Aorta (tissue), 5 donors: Measurements from ENCODE around the gene TROAP. TPM values are rescaled to one million over a fixed set of nuclear protein-coding genes. Genes with fewer than 3 reads are reported as not detected.
A peak's percentile ranks its signal among the peaks of the same experiment; 100 is the strongest.
"Not testable (repeated sequence)": the region's sequence is repeated elsewhere in the genome, so short reads cannot be mapped to it uniquely, and the experiment has no call there.

ENCODE experiments used
- ATAC-seq: fragments of 200-7000 bp; cut with Tn5 transposase; one replicate; pipeline ENCODE4 v1.9.1; 2022; ENCODE audit warnings: moderate library complexity; ENCODE audit not compliant: low FRiP score
- DNase-seq, 2 donors: peaks; one replicate each; pipeline ENCODE4 v3.0.0-alpha.2; 2020
- H3K27ac ChIP-seq, 2 donors: one replicate each; pipeline ENCODE4 v1.5.1; 2013; ENCODE audit warnings: low read length in 2 of 2, mild to moderate bottlenecking in 2 of 2, moderate library complexity in 2 of 2, control low read depth in 1 of 2, inconsistent platforms in 1 of 2, low read depth in 1 of 2
- H3K27me3 ChIP-seq, 2 donors: one replicate each; pipeline ENCODE4 v1.6.1; 2013; ENCODE audit warnings: control low read depth in 1 of 2, low read length in 1 of 2, mild to moderate bottlenecking in 1 of 2, moderate library complexity in 1 of 2; ENCODE audit not compliant: insufficient read depth in 2 of 2, control insufficient read depth in 1 of 2
- H3K36me3 ChIP-seq, 2 donors: one replicate each; pipeline ENCODE4 v1.6.1; 2013; ENCODE audit warnings: control low read depth in 1 of 2, low read length in 1 of 2, mild to moderate bottlenecking in 1 of 2; ENCODE audit not compliant: insufficient read depth in 2 of 2, control insufficient read depth in 1 of 2
- H3K4me1 ChIP-seq, 2 donors: one replicate each; pipeline ENCODE4 v1.6.1; 2013; ENCODE audit warnings: low read length in 2 of 2, control low read depth in 1 of 2, mild to moderate bottlenecking in 1 of 2, moderate library complexity in 1 of 2; ENCODE audit not compliant: insufficient read depth in 2 of 2, control insufficient read depth in 1 of 2
- H3K4me3 ChIP-seq, 2 donors: one replicate each; pipeline ENCODE4 v1.5.1; 2013; ENCODE audit warnings: low read length in 2 of 2, control low read depth in 1 of 2, mild to moderate bottlenecking in 1 of 2
- H3K9me3 ChIP-seq: one replicate; pipeline ENCODE4 v1.6.1; 2013; ENCODE audit warnings: mild to moderate bottlenecking, low read length; ENCODE audit not compliant: control insufficient read depth
- WGBS, 2 donors: extraction: QIAGEN DNeasy Blood & Tissue Kit; methylation state at CpG; one replicate each; pipeline ENCODE4 v1.1.7; 2013; 5-methylcytosine and 5-hydroxymethylcytosine counted together
- intact Hi-C, 2 donors: fragments of 100-400 bp; cut with DNase I; formaldehyde crosslinking; loops; one replicate each; pipeline versions ENCODE4 v1.14.2 to v1.15.0; 2022
- polyA plus RNA-seq, 2 donors: library from polyadenylated mRNA; stranded (reverse); fragments of 200-250 nt; gene quantifications; one replicate each; pipeline ENCODE4 v1.2.3, GENCODE V29; 2013
- total RNA-seq, 2 donors: library from RNA; stranded (reverse); fragmentation: NEBNext Ultra II Directional; extraction: Animal tissue kit (Norgen Biotek cat#: 25700); gene quantifications; one replicate each; pipeline ENCODE4 v1.2.1, GENCODE V29; 2021
- donor health status: healthy with polysubstance abuse.
- donor health status: Bipolar disorder and iron deficiency.
- donor health status: DM: no; HTN: no; CAD: no.
- donor health status: DM: no; HTN: no; CAD: no.
- donor health status: DM: yes; HTN: yes; CAD: no.

Gene TROAP
- total and polyA plus RNA-seq, 4 donors, result 0.10 to 4.3 (median 1.4) TPM

- no peak for DNase-seq
- 89 to 91% methylated on average over 5 of the region's 5 CpGs for WGBS, 2 donors
- intact Hi-C loops, result no loop called here
- Histone ChIP-seq H3K9me3 (no peaks in the 10 kb centered on the region), H3K4me3 (no peak overlapping the region), H3K4me1 (no peaks in the 10 kb centered on the region), H3K27ac (no peak overlapping the region), H3K27me3 (no peaks in the 10 kb centered on the region), H3K36me3 (no peaks in the 10 kb centered on the region)
- no peak for ATAC-seq
Observed at GRCh38 chr12:49282302-49282701, 40.8 kb upstream of the TROAP start.

- H3K4me1 ChIP-seq, H3K27me3 ChIP-seq, H3K9me3 ChIP-seq, ATAC-seq, H3K27ac ChIP-seq, H3K4me3 ChIP-seq, H3K36me3 ChIP-seq, intact Hi-C loops: not testable (repeated sequence)
- DNase-seq, result peak in 1 of 2 donors; percentile 17
- WGBS, 2 donors, result 86 to 100% methylated on average over 1 to 3 of the region's 6 CpGs
Observed at GRCh38 chr12:49282740-49283375, 40.2 kb upstream of the TROAP start.

GRCh38 chr12:49283541-49284429, 39.3 kb upstream of the TROAP start:
- intact Hi-C loops, result no loop called here
- H3K4me3 ChIP-seq, result no peak overlapping the region
- WGBS, 2 donors, result 90% methylated on average over 19 to 25 of the region's 25 CpGs
- no peak for ATAC-seq
- no peaks in the 10 kb centered on the region for H3K9me3 ChIP-seq
- DNase-seq, result peak in 1 of 2 donors; percentile 59
- no peaks in the 10 kb centered on the region for H3K36me3 ChIP-seq
- no peaks in the 10 kb centered on the region for H3K4me1 ChIP-seq
- H3K27me3 ChIP-seq, result no peaks in the 10 kb centered on the region
- no peak overlapping the region for H3K27ac ChIP-seq

GRCh38 chr12:49284672-49285071, 38.4 kb upstream of the TROAP start:
- Histone ChIP-seq H3K4me3 (no peak overlapping the region), H3K27ac (no peak overlapping the region), H3K9me3 (no peaks in the 10 kb centered on the region), H3K27me3 (no peaks in the 10 kb centered on the region), H3K4me1 (no peaks in the 10 kb centered on the region), H3K36me3 (no peaks in the 10 kb centered on the region)
- ATAC-seq, result no peak
- intact Hi-C loops, result loop anchor here in 1 of 2 donors (5.0 kb wide), 1 partner anchor 48 kb away; no protein-coding TSS in a partner anchor
- peak in 1 of 2 donors; percentile 25 for DNase-seq
- WGBS, 2 donors, result 88 to 89% methylated on average over 4 of the region's 4 CpGs

- H3K4me3 ChIP-seq, result no peak overlapping the region
- H3K27ac ChIP-seq, result no peak overlapping the region
- H3K36me3 ChIP-seq, result no peaks in the 10 kb centered on the region
- intact Hi-C loops, result loop anchor here (2.0 to 5.0 kb wide), 2 partner anchors 44 to 49 kb away; partner anchors contain the start of gene C1QL4 (in 1 of the 2)
- H3K27me3 ChIP-seq, result no peaks in the 10 kb centered on the region
- H3K9me3 ChIP-seq, result no peaks in the 10 kb centered on the region
- ATAC-seq (no peak), DNase-seq (peak in 1 of 2 donors; percentile 10)
- H3K4me1 ChIP-seq, result no peaks in the 10 kb centered on the region
- 72 to 76% methylated on average over 6 of the region's 6 CpGs for WGBS, 2 donors
Observed at GRCh38 chr12:49287876-49288275, 35.2 kb upstream of the TROAP start.

- Histone ChIP-seq H3K9me3 (no peaks in the 10 kb centered on the region), H3K4me1 (no peaks in the 10 kb centered on the region), H3K36me3 (no peaks in the 10 kb centered on the region), H3K27me3 (no peaks in the 10 kb centered on the region), H3K4me3 (no peak overlapping the region), H3K27ac (no peak overlapping the region)
- DNase-seq (peak in 1 of 2 donors; percentile 68), ATAC-seq (no peak)
- 14 to 16% methylated on average over 11 of the region's 11 CpGs for WGBS, 2 donors
- intact Hi-C loops, result loop anchor here (2.0 to 5.0 kb wide), 2 partner anchors 44 to 48 kb away; partner anchors contain the start of gene C1QL4 (in 1 of the 2)
Observed at GRCh38 chr12:49288412-49288853, 34.6 kb upstream of the TROAP start.

GRCh38 chr12:49288922-49289555, 34.0 kb upstream of the TROAP start:
- intact Hi-C loops, result loop anchor here (2.0 to 5.0 kb wide), 2 partner anchors 43 to 48 kb away; partner anchors contain the start of gene C1QL4 (in 1 of the 2)
- no peaks in the 10 kb centered on the region for H3K36me3 ChIP-seq
- no peaks in the 10 kb centered on the region for H3K4me1 ChIP-seq
- no peak overlapping the region for H3K4me3 ChIP-seq
- ATAC-seq (no peak), DNase-seq (peak in 1 of 2 donors; percentile 33)
- H3K9me3 ChIP-seq, result no peaks in the 10 kb centered on the region
- H3K27ac ChIP-seq, result no peak overlapping the region
- 89 to 91% methylated on average over 9 of the region's 9 CpGs for WGBS, 2 donors
- no peaks in the 10 kb centered on the region for H3K27me3 ChIP-seq

- Histone ChIP-seq H3K9me3 (no peaks in the 10 kb centered on the region), H3K4me1 (no peaks in the 10 kb centered on the region), H3K27ac (peak overlapping the region in 1 of 2 donors; percentile 33), H3K27me3 (no peaks in the 10 kb centered on the region), H3K4me3 (no peak overlapping the region), H3K36me3 (no peaks in the 10 kb centered on the region)
- intact Hi-C loops, result no loop called here
- WGBS, 2 donors, result 12 to 14% methylated on average over 7 of the region's 7 CpGs
- ATAC-seq, result peak; percentile 9
- peak in 1 of 2 donors; percentile 65 for DNase-seq
Observed at GRCh38 chr12:49292729-49293055, 30.4 kb upstream of the TROAP start.
